SK-N-SH treated with all-trans-retinoic acid at 6 μM for 48 hours (cell line): ENCODE measurements around the gene ZNFX1.

Experiments
- ATAC-seq: fragments of 200-7000 bp; cut with Tn5 transposase; 3 replicates; pipeline ENCODE4 v1.9.1; 2020; ENCODE audit warnings: mild to moderate bottlenecking, moderate library complexity
- ARNTL ChIP-seq: fragments of 450-650 bp; formaldehyde crosslinking; IDR thresholded peaks from 2 replicates; pipeline ENCODE4 v1.5.0; 2020; ENCODE audit warnings: low read depth, mild to moderate bottlenecking, moderate library complexity, borderline replicate concordance
- BACH2 ChIP-seq: fragments of 250-450 bp; sonication (Bioruptor Pico); IDR thresholded peaks from 2 replicates; pipeline ENCODE4 v1.9.0; 2021; ENCODE audit warnings: mild to moderate bottlenecking, borderline replicate concordance
- CSDC2 ChIP-seq: fragments of 250-450 bp; sonication (Bioruptor Pico); IDR thresholded peaks from 2 replicates; pipeline ENCODE4 v1.5.0; 2020; ENCODE audit warnings: mild to moderate bottlenecking, moderate library complexity
- ESRRG ChIP-seq: fragments of 250-450 bp; sonication (Bioruptor Pico); IDR thresholded peaks from 2 replicates; pipeline ENCODE4 v1.6.1; 2021; ENCODE audit warnings: mild to moderate bottlenecking
- GLIS3 ChIP-seq: fragments of 250-450 bp; sonication (Bioruptor Pico); IDR thresholded peaks from 2 replicates; pipeline ENCODE4 v1.5.0; 2020; ENCODE audit warnings: mild to moderate bottlenecking, moderate library complexity
- ISL1 ChIP-seq: fragments of 250-450 bp; sonication (Bioruptor Pico); IDR thresholded peaks from 2 replicates; pipeline ENCODE4 v2.1.2; 2022; ENCODE audit warnings: mild to moderate bottlenecking, moderate library complexity
- OSR1 ChIP-seq: fragments of 250-450 bp; sonication (Bioruptor Pico); IDR thresholded peaks from 2 replicates; pipeline ENCODE4 v1.8.0; 2022; ENCODE audit warnings: moderate library complexity, mild to moderate bottlenecking, inconsistent platforms
- PPARA ChIP-seq: fragments of 250-450 bp; sonication (Bioruptor Pico); IDR thresholded peaks from 2 replicates; pipeline ENCODE4 v1.5.0; 2020; ENCODE audit warnings: mild to moderate bottlenecking, borderline replicate concordance
- RARB ChIP-seq: fragments of 250-450 bp; sonication (Bioruptor Pico); IDR thresholded peaks from 2 replicates; pipeline ENCODE4 v1.8.0; 2021; ENCODE audit warnings: mild to moderate bottlenecking, moderate library complexity
- SNAI2 ChIP-seq: fragments of 250-450 bp; sonication (Bioruptor Pico); IDR thresholded peaks from 2 replicates; pipeline ENCODE4 v1.5.0; 2020; ENCODE audit warnings: mild to moderate bottlenecking, moderate library complexity
- TCF4 ChIP-seq: fragments of 250-450 bp; sonication (Bioruptor Pico); IDR thresholded peaks from 2 replicates; pipeline ENCODE4 v1.8.0; 2021; ENCODE audit warnings: mild to moderate bottlenecking, moderate library complexity, borderline replicate concordance
- TOX ChIP-seq: fragments of 250-450 bp; sonication (Bioruptor Pico); IDR thresholded peaks from 2 replicates; pipeline ENCODE4 v1.8.0; 2021; ENCODE audit warnings: mild to moderate bottlenecking, moderate library complexity, borderline replicate concordance
- ZC3H10 ChIP-seq: fragments of 250-450 bp; sonication (Bioruptor Pico); IDR thresholded peaks from 2 replicates; pipeline ENCODE4 v1.5.1; 2021; ENCODE audit warnings: mild to moderate bottlenecking, moderate library complexity
- ZFP30 ChIP-seq: fragments of 450-650 bp; formaldehyde crosslinking; IDR thresholded peaks from 2 replicates; pipeline ENCODE4 v1.5.0; 2022; ENCODE audit warnings: mild to moderate bottlenecking, moderate library complexity
- ZNF565 ChIP-seq: fragments of 450-650 bp; formaldehyde crosslinking; conservative IDR thresholded peaks from 2 replicates; pipeline ENCODE4 v1.5.0; 2020; ENCODE audit warnings: low read depth, mild to moderate bottlenecking, moderate library complexity
- ZNF70 ChIP-seq: fragments of 450-650 bp; formaldehyde crosslinking; IDR thresholded peaks from 2 replicates; pipeline ENCODE4 v1.5.0; 2020; ENCODE audit warnings: mild to moderate bottlenecking, moderate library complexity
- ZNF8 ChIP-seq: fragments of 450-650 bp; formaldehyde crosslinking; IDR thresholded peaks from 2 replicates; pipeline ENCODE4 v1.5.0; 2020; ENCODE audit warnings: mild to moderate bottlenecking, moderate library complexity
- TF ChIP-seq, protein P1 (sequence below): fragments of 250-450 bp; sonication (Bioruptor Pico); IDR thresholded peaks from 2 replicates; pipeline ENCODE4 v1.5.1; 2021; ENCODE audit warnings: mild to moderate bottlenecking, moderate library complexity
- TF ChIP-seq, protein P2 (sequence below): fragments of 250-450 bp; sonication (Bioruptor Pico); IDR thresholded peaks from 2 replicates; pipeline ENCODE4 v1.8.0; 2020; ENCODE audit warnings: mild to moderate bottlenecking, moderate library complexity, borderline replicate concordance
- TF ChIP-seq, protein P3 (sequence below): fragments of 250-450 bp; sonication (Bioruptor Pico); IDR thresholded peaks from 2 replicates; pipeline ENCODE4 v1.5.1; 2020; ENCODE audit warnings: low read depth, mild to moderate bottlenecking, moderate library complexity
- TF ChIP-seq, protein P4 (sequence below): fragments of 250-450 bp; sonication (Bioruptor Pico); IDR thresholded peaks from 2 replicates; pipeline ENCODE4 v1.5.0; 2020; ENCODE audit warnings: mild to moderate bottlenecking, moderate library complexity

The ZNFX1 gene

DNA sequence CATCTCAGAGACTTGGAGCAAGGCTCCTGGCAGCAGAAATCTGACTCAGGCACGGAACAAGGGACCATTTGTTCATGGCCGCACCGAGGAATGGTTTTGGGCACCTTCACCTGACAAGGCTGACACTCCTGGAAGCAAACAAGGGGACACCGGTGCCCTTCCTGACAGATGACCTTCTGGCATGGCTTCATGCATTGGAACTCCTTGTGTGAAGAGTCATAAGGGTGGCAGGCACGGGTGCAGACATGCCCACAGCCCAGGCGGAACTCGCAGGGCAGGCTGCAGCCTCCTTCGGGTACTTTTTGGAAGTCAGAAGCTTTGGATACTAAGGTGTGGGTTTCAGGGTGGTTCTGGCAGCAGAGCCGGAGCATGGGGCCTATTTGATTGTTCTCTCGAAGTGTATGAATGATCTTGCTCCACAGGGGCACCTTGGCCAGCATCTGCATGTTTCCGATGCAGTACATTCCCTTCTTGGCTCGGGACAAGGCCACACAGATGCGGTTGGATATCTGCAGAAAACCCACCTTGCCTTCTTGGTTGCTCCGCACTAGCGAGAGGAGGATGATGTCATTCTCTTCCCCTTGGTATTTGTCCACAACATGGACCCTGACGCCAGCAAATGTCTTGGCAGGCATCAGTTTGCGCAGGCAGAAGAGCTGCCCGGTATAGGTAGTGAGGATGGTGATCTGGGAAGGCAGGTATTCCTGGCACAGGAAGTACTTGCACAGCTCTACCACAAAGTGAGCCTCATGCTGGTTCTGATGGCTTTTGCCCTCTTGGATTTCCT is 28.8 kb downstream of the ZNFX1 start:
- TF ChIP-seq ZNF565 (CRISPR knock-in tag) (no peak), SNAI2 (CRISPR knock-in tag) (no peak), ZC3H10 (CRISPR knock-in tag) (no peak), PPARA (CRISPR knock-in tag) (no peak), GLIS3 (CRISPR knock-in tag) (no peak), ZFP30 (CRISPR knock-in tag) (no peak), TOX (CRISPR knock-in tag) (no peak), RARB (CRISPR knock-in tag) (no peak), TCF4 (CRISPR knock-in tag) (no peak), OSR1 (CRISPR knock-in tag) (no peak)
- TF ChIP-seq, protein P1, sequence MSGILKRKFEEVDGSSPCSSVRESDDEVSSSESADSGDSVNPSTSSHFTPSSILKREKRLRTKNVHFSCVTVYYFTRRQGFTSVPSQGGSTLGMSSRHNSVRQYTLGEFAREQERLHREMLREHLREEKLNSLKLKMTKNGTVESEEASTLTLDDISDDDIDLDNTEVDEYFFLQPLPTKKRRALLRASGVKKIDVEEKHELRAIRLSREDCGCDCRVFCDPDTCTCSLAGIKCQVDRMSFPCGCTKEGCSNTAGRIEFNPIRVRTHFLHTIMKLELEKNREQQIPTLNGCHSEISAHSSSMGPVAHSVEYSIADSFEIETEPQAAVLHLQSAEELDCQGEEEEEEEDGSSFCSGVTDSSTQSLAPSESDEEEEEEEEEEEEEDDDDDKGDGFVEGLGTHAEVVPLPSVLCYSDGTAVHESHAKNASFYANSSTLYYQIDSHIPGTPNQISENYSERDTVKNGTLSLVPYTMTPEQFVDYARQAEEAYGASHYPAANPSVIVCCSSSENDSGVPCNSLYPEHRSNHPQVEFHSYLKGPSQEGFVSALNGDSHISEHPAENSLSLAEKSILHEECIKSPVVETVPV (CRISPR knock-in tag): no peak
- TF ChIP-seq, protein P2, sequence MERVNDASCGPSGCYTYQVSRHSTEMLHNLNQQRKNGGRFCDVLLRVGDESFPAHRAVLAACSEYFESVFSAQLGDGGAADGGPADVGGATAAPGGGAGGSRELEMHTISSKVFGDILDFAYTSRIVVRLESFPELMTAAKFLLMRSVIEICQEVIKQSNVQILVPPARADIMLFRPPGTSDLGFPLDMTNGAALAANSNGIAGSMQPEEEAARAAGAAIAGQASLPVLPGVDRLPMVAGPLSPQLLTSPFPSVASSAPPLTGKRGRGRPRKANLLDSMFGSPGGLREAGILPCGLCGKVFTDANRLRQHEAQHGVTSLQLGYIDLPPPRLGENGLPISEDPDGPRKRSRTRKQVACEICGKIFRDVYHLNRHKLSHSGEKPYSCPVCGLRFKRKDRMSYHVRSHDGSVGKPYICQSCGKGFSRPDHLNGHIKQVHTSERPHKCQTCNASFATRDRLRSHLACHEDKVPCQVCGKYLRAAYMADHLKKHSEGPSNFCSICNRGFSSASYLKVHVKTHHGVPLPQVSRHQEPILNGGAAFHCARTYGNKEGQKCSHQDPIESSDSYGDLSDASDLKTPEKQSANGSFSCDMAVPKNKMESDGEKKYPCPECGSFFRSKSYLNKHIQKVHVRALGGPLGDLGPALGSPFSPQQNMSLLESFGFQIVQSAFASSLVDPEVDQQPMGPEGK: no peak
- TF ChIP-seq, protein P3, sequence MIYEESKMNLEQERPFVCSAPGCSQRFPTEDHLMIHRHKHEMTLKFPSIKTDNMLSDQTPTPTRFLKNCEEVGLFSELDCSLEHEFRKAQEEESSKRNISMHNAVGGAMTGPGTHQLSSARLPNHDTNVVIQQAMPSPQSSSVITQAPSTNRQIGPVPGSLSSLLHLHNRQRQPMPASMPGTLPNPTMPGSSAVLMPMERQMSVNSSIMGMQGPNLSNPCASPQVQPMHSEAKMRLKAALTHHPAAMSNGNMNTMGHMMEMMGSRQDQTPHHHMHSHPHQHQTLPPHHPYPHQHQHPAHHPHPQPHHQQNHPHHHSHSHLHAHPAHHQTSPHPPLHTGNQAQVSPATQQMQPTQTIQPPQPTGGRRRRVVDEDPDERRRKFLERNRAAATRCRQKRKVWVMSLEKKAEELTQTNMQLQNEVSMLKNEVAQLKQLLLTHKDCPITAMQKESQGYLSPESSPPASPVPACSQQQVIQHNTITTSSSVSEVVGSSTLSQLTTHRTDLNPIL (CRISPR knock-in tag): no peak
- TF ChIP-seq, protein P4, sequence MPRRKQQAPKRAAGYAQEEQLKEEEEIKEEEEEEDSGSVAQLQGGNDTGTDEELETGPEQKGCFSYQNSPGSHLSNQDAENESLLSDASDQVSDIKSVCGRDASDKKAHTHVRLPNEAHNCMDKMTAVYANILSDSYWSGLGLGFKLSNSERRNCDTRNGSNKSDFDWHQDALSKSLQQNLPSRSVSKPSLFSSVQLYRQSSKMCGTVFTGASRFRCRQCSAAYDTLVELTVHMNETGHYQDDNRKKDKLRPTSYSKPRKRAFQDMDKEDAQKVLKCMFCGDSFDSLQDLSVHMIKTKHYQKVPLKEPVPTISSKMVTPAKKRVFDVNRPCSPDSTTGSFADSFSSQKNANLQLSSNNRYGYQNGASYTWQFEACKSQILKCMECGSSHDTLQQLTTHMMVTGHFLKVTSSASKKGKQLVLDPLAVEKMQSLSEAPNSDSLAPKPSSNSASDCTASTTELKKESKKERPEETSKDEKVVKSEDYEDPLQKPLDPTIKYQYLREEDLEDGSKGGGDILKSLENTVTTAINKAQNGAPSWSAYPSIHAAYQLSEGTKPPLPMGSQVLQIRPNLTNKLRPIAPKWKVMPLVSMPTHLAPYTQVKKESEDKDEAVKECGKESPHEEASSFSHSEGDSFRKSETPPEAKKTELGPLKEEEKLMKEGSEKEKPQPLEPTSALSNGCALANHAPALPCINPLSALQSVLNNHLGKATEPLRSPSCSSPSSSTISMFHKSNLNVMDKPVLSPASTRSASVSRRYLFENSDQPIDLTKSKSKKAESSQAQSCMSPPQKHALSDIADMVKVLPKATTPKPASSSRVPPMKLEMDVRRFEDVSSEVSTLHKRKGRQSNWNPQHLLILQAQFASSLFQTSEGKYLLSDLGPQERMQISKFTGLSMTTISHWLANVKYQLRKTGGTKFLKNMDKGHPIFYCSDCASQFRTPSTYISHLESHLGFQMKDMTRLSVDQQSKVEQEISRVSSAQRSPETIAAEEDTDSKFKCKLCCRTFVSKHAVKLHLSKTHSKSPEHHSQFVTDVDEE (CRISPR knock-in tag): no peak
- TF ChIP-seq, all 23 proteins: peak for 0
- ATAC-seq: no peak

DNA sequence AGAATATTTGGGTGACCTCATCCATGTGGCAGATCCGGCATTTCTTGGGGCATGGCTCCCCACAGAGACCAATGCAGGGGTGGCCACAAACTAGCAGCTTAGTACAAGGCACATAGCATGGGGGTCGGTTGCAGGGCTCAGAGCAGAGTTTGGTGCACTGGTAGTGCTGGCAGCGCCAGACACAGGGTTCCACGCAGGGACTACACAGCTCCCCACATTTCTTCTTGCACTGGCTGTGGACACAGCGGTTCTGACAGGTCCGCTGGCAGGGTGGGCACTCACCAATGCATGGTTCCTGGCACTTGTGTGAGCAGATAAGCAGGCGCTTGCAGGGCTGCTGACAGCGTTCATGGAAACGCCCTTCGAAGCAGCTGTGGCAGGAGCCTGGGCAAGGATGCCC is 29.6 kb downstream of the ZNFX1 start:
- TF ChIP-seq, protein P2: no peak
- no peak for TF ChIP-seq RARB (CRISPR knock-in tag)
- TF ChIP-seq OSR1 (CRISPR knock-in tag): no peak
- TF ChIP-seq GLIS3 (CRISPR knock-in tag): no peak
- no peak for TF ChIP-seq ISL1 (CRISPR knock-in tag)
- TF ChIP-seq ZFP30 (CRISPR knock-in tag): no peak
- TF ChIP-seq SNAI2 (CRISPR knock-in tag): no peak
- no peak for TF ChIP-seq CSDC2 (CRISPR knock-in tag)
- TF ChIP-seq, protein P3 (CRISPR knock-in tag): no peak
- no peak for TF ChIP-seq ZNF8
- TF ChIP-seq, all 23 proteins: peak for 0
- no peak for ATAC-seq

DNA sequence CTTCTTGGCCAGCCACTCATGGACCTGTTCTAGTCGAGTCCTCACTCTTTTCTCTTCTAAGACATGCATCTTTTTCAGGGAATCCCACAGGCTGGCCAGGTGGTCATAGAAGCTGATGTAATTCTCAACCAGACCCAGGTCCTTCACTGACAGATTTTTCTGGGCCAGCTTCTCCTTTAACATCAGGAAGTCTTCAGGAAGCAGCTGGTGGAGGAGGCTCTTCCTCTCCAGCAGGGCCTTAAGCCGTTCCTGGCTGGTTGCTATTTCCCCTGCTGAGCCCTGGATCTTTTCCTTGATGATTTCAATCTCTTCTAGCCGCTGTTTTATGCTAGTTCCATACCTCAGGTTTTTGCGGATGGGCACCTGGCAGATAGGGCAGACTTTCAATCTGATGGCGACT is 30.1 kb downstream of the ZNFX1 start:
- ATAC-seq: no peak
- TF ChIP-seq ZNF8: no peak
- TF ChIP-seq BACH2: no peak
- TF ChIP-seq TOX (CRISPR knock-in tag): no peak
- no peak for TF ChIP-seq ESRRG
- no peak for TF ChIP-seq ZNF70
- no peak for TF ChIP-seq PPARA (CRISPR knock-in tag)
- TF ChIP-seq ARNTL (CRISPR knock-in tag): no peak
- no peak for TF ChIP-seq OSR1 (CRISPR knock-in tag)
- no peak for TF ChIP-seq CSDC2 (CRISPR knock-in tag)
- no peak for TF ChIP-seq GLIS3 (CRISPR knock-in tag)
- TF ChIP-seq SNAI2 (CRISPR knock-in tag): no peak
- TF ChIP-seq, protein P2: no peak
